Activated T-cell treated with anti-CD3 and anti-CD28 coated beads for 48 hours (primary cell): ENCODE data around the gene DYNC1H1.
"Not testable (repeated sequence)": the region's sequence is repeated elsewhere in the genome, so short reads cannot be mapped to it uniquely, and the experiment has no call there.

Experiments used
- DNase-seq: peaks from one replicate; pipeline ENCODE4 v3.0.0-alpha.2; 2020; ENCODE audit warnings: low read depth

Gene DYNC1H1

DNA sequence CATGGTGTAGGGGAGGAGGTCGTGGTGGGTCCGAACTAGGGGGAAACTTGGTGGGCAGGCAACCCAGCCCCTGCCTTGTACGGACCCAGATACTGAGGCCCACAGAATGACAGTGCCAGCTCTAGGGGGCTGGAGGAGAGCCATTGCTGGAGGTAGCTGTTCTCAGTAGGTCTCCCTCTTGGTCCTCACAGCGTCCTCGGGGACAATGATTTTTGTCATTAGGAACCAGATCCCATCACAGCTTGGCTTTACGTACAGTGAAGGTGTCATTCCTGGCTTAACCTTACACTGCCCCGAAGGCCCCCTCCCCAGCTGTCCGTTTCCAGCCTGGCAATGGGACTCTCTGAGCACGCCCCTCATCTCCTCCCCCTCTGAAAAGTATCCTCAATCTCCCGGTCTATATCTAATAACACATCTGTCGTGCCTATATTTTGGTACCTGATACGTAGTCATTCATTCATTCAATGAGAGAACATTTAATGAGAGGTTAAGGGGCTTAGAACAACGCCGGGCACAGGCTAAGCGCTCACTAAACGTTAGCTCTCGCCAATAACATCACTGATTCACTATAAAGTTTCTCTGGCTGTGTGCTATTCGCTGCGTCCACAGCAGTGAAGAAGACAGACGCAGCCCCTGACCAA lies 597 bp upstream of the DYNC1H1 start:
- DNase-seq, result no peak

DNA sequence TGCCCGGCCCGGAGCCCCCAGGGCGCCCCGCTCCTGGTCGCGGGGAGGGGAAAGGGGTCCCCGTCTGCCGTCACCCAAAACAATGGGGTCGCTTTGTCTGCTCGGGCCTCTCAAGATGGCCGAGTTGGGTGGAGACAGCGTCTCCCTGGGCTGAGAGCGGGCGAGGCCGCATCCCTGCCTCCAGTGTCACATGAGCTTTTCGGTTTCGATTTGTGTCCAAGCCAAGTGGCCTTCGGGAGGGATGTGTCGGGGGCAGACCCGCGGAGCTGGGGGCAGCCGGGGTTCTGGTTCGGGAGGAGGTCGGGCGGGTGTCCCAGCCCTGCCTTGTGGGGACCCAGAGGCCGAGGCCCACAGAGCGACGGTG lies 790 bp downstream of the DYNC1H1 start:
- DNase-seq, result peak; percentile 53

DNA sequence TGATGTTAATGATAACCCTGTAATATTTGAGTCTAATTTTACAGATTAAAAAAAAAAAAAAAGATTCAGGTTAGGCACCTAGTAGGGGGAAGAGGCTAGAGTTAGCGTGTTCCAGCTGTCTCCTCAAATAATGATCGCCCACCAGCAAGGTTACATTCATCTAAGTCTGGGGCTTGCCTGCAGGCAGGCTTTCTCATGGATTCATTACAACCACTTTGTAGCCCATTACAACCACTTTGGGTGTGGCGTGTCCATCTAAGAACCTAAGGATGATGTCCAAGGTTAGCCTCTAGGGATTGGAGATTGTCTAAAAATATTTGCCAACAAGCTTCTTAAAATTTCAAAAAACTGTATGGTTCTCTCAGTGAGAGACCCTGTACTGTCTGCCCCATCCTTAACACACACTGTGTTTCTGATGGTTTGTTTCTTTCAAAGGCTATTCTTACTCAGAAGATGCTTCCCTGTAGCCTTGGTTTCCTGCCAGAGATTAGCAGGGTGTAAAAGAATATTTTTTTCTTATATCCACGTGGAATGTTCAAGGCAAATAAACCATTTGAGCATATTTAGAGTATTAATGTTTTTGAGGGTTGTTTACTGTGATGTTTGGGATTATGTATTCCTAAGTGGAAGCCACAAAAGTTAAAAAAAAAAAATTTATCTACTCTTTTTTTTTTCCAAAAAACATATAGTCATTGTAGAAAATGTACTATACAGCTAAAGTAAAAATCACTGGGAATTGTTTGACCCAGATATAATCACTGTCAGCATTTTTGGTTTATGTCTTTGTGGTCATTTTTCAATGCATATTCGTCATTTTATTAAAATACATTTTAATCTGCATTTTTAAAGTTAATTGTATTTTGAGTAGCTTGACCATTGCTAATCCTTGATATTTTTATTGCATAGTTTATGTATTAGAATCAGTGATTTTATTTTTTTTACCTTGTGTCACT lies 1.7 kb downstream of the DYNC1H1 start:
- no peak for DNase-seq

DNA sequence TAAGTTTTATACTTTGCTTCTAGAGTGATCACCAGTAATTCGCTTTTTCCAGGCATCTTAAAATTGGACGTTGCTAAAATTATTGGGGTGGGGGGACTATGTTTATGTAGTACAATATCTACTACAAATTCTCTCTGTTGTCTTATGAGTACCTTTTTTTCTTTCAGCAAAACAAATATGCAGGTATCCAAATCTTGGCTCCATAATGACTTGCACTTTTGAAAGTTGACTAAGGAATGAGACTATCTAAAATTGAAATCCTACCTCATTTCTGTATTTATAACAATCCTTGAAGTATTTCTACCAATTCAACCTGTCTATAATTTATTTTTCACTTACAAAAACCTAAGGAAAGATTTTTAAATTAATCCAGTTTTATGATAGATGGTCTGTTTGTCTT lies 2.4 kb downstream of the DYNC1H1 start:
- DNase-seq, result no peak

DNA sequence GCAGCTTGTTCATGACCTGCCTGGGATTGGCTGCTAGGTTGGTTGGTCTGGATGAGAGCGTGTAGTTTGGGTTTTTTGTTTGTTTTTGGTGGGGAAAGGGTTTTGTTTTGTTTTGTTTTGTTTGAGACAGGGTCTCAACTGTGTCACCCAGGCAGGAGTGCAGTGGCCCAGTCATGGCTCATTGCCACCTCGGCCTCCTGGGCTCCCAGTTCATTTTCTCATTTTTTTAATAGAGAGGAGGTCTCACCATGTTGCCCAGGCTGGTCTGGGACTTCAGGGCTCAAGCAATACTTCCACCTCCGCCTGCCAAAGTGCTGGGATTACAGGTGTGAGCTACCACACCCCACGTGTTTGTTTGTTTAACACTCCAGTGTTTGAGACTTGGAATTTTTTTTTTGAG lies 3.8 kb downstream of the DYNC1H1 start:
- DNase-seq, result no peak

DNA sequence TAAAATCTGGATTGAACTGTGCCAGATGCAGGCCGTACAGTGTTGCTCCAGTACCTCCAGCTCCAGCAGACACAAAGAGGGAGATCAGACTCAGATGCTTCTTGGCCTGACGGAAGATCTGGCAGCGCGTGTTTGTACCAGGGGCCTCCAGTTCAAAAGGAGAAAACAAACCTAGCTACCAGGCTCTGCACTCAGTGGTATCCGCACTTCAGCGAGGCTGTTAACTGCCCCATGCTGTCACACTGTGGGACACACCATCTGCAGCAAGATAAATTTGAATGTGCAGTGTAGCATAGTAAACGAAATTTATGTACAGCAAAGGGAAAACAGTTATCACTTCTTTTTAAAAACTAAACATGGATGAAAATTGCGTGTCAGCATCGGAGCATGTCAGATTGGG lies 5.1 kb downstream of the DYNC1H1 start:
- no peak for DNase-seq

DNA sequence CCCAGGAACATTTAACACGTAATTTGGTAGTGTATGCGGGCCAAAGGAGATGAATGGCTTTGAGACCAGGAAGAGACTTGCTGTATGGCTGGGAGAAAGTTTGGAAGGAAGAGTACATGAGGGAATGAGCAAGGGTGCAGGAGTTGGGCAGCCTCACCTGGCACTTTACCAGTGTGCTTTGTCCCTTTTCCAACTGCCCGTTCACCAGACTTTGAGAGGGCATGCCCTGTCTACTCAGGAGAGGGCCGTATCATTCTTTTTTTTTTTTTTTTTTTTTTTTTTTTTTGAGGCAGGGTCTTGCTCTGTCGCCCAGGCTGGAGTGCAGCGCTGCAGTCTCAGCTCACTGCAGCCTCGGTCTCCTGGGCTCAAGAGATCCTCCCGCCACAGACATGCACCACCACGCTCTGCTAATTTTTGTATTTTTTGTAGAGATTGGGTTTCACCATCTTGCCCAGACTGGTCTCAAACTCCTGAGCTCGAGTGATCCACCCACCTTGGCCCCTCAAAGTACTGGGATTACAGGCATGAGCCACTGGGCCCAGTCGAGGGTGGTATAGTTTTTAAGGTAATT lies 6.5 kb downstream of the DYNC1H1 start:
- no peak for DNase-seq

DNA sequence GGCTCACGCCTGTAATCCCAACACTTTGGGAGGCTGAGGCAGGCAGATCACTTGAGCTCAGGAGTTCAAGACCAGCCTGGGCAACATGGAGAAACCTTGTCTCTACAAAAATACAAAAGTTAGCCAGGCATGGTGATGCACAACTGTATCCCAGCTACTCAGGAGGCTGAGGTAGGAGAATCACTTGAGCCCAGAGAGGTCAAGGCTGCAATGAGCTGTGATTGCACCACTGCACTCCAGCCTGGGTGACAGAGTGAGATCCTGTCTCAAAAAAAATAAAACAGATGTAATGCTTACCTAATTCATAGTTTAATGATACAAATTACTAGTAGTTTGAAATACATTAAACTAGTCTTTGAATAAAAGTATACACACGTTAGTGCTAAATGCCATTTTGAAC lies 7.1 kb downstream of the DYNC1H1 start:
- not testable (repeated sequence) for DNase-seq

DNA sequence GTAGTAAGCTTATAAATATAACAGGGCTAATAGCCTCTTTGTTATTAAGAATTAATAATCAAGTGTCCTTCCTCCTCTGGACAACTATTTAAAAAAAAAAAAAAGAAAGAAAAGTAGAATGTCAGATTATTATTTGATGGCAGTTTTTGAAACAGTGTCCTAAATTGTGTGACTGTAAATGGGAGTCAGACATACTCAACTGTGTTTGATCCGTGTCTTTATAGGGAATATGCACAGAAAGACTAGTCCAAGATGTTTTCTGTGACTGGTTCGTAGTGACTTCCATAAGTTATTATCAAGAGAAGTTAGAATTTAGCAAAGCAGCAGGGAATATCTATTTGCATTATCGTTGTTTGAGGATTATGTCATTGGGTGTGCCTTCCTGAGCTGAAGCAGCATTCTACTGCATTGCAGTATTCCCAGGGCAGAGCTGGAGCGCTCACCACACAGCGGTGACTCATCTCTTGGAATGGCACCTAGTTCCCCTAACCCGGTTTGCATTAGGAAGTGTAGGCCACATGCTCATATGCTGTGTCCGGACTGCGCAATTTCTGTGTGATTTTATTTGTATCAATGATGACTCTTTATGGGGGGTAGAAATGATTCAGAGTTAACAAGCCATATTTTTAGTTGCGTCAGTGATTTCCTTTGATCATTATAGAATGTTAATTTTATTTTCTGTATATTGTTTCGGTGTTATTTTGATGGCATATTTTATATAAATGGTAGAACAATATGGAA lies 7.9 kb downstream of the DYNC1H1 start:
- DNase-seq, result no peak

DNA sequence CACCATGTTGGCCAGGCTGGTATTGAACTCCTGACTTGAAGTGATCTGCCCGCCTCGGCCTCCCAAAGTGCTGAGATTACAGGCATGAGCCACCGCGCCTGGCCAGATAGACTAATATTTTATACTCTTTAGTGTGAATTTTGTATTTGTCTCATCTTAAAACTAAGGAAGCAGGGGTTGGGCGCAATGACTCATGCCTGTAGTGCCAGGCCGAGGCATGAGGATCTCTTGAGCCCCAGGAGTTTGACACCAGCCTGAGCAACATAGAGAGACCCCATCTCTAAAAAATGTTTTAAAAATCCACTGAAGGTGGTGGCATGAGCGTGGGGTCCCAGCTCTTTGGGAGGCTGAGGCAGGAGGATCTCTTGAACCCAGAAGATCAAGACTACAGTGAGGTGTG lies 9.0 kb downstream of the DYNC1H1 start:
- no peak for DNase-seq

DNA sequence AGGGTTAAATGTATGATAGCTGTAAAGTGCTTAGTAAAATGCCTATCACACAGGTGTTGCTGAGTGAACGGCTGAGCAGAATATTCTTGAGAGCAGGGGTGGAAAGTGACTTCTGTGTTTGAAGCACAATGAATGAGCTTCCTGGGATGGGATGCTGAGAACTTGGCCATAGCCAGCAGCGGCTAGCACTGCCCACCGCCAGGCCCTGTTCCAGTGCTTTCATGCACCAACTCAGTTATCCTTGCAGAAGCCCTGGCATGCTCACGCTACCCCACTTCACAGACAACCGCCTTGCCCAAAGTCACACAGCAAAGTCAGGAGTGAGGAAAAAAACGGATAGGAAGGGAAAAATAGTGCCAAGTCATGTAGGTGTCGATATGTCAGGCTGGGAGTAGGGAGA lies 10.9 kb downstream of the DYNC1H1 start:
- DNase-seq, result no peak

DNA sequence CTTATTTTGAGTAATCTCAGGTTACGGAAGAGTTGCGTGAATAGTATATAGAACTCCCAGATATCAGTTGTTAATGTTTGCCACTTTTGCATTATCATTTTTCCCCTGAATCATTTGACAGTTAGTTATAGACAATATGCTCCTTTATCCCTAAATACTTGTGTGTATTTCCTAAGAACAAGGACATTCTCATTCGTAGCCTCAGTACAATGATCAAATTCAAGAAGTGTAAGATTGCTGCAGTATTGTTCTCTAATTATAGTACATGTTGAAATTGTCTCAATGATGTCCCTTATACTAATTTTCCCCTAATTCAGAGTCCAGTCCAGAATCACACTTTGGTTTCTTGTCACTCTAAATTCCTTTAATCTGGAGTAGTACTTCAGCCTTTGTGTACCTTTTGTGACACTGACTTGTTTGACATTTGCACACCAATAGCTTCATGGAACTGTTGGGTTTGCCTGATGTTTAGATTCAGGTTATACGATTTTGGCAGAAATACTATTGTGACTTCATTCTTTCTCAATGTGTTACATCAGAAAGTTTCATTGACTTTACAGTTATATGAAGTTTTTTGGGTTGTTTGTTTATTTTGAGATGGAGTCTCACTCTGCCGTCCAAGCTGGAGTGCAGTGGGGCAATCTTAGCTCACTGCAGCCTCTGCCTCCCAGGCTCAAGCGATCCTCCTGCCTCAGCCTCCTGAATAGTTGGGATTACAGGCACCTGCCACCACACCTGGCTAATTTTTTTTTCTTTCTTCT lies 13.1 kb downstream of the DYNC1H1 start:
- DNase-seq, result no peak

DNA sequence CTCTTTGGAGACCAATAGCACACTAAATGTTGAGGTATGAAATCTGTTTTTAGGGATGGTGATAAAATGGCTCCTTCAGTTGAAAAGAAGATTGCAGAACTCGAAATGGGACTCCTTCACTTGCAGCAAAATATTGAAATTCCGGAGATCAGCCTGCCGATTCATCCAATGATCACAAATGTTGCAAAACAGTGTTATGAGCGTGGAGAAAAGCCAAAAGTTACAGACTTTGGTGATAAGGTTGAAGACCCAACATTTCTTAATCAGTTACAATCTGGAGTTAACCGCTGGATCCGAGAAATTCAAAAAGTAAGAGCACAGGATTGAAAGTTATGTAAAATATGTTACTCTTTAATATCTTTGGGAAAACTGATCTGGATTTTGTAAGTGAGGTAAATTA lies 15.3 kb downstream of the DYNC1H1 start:
- DNase-seq, result no peak

DNA sequence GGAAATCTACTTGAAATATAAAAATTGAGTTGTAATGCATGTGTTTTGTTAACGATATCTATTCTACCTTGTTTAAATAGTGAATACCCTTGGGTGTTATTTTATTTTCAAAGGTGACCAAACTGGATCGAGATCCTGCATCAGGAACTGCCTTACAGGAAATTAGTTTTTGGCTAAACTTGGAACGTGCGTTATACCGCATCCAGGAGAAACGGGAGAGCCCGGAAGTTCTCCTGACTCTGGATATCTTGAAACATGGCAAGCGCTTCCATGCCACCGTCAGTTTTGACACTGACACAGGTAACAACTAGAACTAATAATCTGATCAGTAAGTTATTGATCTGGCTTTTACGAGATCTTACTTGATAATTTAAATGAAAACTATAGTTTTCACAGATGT lies 15.9 kb downstream of the DYNC1H1 start:
- DNase-seq, result no peak

DNA sequence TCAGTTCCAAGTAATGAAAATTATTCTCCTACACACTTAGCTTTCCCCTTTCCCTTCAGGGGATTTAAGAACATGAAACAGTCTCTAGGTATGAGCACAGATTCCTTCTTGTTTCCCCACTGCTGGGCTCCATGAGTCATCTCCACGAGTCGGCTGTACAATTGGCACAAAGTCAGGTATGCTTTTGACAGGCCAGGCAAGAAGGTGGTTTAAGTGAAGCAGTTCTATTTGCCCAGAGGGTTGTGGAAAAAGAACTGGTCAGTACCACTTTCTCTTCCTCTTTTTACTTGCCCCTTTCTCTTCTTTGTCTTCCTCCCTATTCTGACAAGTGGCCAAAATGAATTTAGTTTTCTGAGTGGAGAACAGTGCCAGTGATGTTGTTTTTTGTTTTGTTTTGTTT lies 16.3 kb downstream of the DYNC1H1 start:
- no peak for DNase-seq

DNA sequence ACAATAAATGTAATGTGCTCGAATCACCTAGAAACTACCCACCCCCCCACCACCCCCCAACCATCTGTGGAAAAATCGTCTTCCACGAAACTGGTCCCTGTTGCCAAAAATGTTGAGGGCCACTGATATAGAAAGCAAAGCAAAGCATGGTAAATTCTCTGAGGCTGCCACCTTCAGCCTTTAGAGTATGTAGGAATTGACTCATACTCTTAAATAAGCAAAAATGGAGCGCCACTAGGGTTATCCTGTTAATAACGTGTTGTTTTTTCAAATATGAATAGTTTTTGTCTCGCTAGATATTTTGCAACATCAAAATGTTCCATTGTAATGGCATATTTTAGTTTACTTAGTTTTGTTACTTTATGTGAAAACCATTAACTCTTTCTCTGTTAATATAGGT lies 18.2 kb downstream of the DYNC1H1 start:
- no peak for DNase-seq

DNA sequence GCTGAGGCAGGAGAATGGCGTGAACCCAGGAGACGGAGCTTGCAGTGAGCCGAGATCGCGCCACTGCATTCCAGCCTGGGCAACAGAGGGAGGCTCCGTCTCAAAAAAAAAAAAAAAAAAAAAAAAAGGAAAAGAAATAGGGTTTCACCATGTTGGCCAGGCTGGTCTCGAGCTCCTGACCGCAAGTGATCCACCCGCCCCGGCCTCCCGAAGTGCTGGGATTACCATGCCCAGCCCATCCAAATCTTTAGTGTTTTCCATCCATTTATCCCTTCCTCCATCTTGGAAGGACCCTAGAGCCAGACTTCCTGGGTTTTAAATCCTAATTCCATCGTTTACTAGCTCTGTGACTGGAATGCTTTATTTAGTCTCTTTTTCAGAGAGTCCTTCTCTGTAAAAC lies 20.5 kb downstream of the DYNC1H1 start:
- not testable (repeated sequence) for DNase-seq

DNA sequence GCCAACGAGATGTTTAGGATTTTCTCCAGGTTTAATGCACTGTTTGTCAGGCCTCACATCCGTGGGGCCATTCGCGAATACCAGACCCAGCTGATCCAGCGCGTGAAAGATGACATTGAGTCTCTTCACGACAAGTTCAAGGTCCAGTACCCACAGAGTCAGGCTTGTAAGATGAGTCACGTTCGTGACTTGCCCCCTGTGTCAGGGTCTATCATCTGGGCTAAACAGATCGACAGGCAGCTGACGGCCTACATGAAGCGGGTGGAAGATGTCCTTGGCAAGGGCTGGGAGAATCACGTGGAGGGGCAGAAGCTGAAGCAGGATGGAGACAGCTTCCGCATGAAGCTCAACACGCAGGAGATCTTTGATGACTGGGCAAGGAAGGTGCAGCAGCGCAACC lies 21.6 kb downstream of the DYNC1H1 start:
- no peak for DNase-seq

DNA sequence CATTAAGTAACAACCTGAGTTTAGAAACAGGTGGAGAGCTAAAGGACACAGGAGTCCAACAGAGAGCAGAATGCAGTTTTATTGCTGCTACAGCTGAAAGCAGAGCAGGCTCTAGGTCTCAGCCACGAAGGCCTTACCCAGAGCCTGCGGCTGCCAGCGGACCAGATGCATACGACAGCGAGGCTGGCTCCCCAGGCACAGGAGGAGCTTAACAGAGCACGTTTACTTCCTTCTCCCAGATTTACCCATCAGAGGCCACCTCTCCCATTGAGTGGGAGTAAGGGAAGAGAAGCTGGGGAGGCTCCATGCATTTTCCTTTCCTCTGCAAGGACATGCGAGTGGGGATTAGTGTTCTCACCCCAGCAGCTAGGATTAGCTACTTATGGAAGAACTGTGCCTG lies 22.6 kb downstream of the DYNC1H1 start:
- DNase-seq, result no peak

DNA sequence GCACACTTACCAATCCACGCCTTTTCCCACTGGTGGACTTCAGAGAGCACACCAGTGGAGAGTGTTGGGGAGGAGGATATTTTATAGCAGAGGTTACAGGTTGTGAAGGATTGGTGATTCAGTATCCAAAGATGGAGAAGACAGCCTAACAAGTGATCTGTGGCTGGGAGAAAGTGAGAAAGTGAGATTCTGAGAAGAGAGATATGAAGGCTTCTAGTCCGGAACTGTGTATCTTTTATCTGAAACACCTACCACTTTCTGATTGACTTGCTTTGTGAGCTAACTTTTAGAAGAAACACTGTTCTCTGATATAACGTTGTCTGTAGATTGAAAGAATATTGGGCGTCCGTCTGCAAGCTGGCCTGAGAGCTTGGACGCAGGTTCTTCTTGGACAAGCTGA lies 24.0 kb downstream of the DYNC1H1 start:
- no peak for DNase-seq

DNA sequence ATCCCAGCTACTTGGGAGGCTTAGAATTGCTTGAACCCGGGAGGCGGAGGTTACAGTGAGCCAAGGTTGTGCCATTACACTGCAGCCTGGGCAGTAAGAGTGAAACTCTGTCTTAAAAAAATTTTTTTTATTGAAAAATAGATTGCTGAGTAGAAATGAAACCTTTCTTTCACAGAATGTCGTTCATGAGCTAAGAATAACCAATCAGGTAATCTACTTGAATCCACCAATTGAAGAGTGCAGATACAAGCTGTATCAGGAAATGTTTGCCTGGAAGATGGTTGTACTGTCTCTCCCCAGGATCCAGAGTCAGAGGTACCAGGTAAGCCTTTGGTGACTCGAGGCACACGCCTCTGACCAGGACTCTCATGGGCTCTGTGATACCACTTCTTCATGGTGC lies 27.0 kb downstream of the DYNC1H1 start:
- DNase-seq, result no peak

DNA sequence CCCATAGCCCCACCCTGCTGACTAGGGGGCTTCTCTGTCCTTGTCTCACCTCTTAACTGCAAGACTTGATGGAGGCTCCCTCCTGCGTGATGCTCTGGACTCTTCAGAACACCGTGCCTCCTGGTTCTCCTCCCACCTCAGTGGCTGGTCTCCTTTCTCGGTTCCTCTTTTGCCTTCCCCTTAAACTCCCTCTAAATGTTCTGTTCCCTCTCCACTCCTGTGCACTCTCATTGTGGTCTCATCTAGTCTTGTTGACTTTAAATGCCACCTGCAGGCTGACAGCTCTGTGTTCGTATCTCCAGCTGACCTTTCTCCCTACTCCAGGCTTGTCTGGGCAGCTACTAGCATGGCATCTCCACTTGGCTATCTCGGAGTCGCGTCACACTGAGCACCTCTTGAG lies 28.3 kb downstream of the DYNC1H1 start:
- no peak for DNase-seq
